C4-2B (cell line): ENCODE measurements around the gene GCK.

Source experiments
- CTCF ChIP-seq: fragments of 450-650 bp; conservative IDR thresholded peaks from 2 replicates; pipeline ENCODE4 v1.5.1; 2017; ENCODE audit warnings: mild to moderate bottlenecking
- ZFX ChIP-seq: fragments of 450-650 bp; IDR thresholded peaks from 2 replicates; pipeline ENCODE4 v1.6.1; 2017

DNA sequence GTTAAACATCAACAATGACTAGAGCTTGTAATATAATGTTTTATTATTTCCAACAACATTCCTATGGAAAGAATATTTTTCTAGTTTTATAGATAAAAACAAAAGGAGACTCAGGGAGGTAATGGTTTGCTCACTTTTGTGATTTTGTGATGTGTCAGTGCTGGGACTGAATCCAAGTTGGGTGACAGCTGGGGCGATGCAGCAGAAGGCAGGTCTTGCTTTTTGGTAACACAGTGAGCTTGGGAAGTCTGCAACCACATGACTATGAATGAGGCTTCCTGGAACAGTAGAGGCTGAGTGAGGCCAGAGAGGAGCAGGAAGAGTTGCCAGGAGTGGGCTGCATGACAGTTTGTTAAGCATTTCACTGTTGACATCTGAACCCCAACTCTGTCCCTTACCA, 6.7 kb upstream of the GCK start:
- TF ChIP-seq CTCF, result no peak
- no peak for TF ChIP-seq ZFX
